ENCODE data around the gene FOXC1. TPM values are rescaled to one million over a fixed set of nuclear protein-coding genes. Genes with fewer than 3 reads are reported as not detected.
A peak's percentile ranks its signal among the peaks of the same experiment; 100 is the strongest.

FOXC1 gene
- polyA plus RNA-seq (2012; rRNA removed), result 3.6 and 4.3 TPM in 2 replicates
- 4.3 TPM in 2 replicates for polyA plus RNA-seq (2012; cell fraction: cytosol; rRNA removed)
- polyA plus RNA-seq (2012; cell fraction: nucleus; rRNA removed), result 5.0 and 5.6 TPM in 2 replicates

DNA sequence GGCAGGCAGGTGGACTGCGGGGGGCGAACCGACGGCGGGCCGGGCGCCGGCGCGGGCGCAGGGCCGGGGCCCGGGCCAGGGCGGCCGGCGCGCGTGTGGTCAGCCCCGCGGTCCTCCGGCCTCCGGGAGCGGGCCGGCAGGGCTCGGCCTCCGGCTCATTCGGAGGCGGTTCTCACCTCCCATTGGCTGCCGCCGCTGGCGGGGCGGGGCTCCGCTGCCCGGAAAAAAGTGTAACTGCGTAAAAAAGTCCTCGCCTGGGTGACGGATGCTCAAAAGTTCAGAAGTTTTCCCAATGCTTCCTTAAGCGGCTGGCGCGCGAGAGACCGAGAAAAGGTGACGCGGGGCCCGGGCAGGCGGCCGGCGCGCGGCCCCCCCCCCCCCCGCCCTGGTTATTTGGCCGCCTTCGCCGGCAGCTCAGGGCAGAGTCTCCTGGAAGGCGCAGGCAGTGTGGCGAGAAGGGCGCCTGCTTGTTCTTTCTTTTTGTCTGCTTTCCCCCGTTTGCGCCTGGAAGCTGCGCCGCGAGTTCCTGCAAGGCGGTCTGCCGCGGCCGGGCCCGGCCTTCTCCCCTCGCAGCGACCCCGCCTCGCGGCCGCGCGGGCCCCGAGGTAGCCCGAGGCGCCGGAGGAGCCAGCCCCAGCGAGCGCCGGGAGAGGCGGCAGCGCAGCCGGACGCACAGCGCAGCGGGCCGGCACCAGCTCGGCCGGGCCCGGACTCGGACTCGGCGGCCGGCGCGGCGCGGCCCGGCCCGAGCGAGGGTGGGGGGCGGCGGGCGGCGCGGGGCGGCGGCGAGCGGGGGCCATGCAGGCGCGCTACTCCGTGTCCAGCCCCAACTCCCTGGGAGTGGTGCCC lies at the start of gene FOXC1:
Gene FOXC1, plus strand, starts transcription at position 268 of the 849 bp plus-strand sequence. Its CDS starts 531 bp downstream, at position 799.
- Histone ChIP-seq H2AFZ (ENCODE audit: low read depth) (peak within 1 kb of the TSS; percentile 87), H3K4me2 (peak within 1 kb of the TSS; percentile 94), H3K79me2 (ENCODE audit: insufficient read depth) (peaks cover 42% of the 10 kb centered on the region), H3K36me3 (replicated peaks in 1 of 2; ENCODE audit: control insufficient read depth in 1 of 2, insufficient read depth in 2 of 2, low read length in 1 of 2) (peaks cover 0 to 2% of the 10 kb centered on the region in 2 experiments), H3K27ac (ENCODE audit: low read depth in 2 of 2, low read length in 1 of 2) (peak within 1 kb of the TSS; percentile 72 to 90), H3K27me3 (ENCODE audit: insufficient read depth) (no peaks in the 10 kb centered on the region), H3F3A (replicated peaks; ENCODE audit: insufficient read depth) (peaks cover 15% of the 10 kb centered on the region), H3K9me3 (no peaks in the 10 kb centered on the region), H3K4me3 (ENCODE audit: low read depth in 2 of 2, low read length in 1 of 2) (peak within 1 kb of the TSS; percentile 70 to 79), H3K4me1 (ENCODE audit: control insufficient read depth in 1 of 2, insufficient read depth in 2 of 2, low read depth in 1 of 2, low read length in 1 of 2) (peaks cover 0 to 6% of the 10 kb centered on the region in 2 experiments; a peak in 1 of 4 replicates), H3K9ac (peak within 1 kb of the TSS; percentile 69), H3K9me2 (no peaks in the 10 kb centered on the region), H4K20me1 (ENCODE audit: insufficient read depth) (peaks cover 17% of the 10 kb centered on the region; the same call in 1 of the 2 replicates)
- DNase-seq, result peak; percentile 97
- POLR2A ChIA-PET, result interaction anchor here (0.6 kb wide), 1 partner anchor 75 kb away, joined by 4 read pairs; no protein-coding TSS in a partner anchor
- CTCF ChIA-PET, result interaction anchor here (1.0 to 3.1 kb wide), 7 partner anchors 14 to 744 kb away, joined by 3 to 22 read pairs (median 4); no protein-coding TSS in a partner anchor
- TF ChIP-seq SMC3 (IDR thresholded peaks at IDR 0.05; ENCODE audit: low read depth, low read length) (no peak), MXI1 (IDR thresholded peaks at IDR 0.05; ENCODE audit: low read depth, low read length) (peak; percentile 57), SIN3A (IDR thresholded peaks at IDR 0.05; ENCODE audit: borderline replicate concordance, low read depth, low read length) (peak; percentile 38; the same call in 1 of the 2 replicates), NFIC (IDR thresholded peaks at IDR 0.05; ENCODE audit: borderline replicate concordance) (no peak), TAF1 (IDR thresholded peaks at IDR 0.05; ENCODE audit: borderline replicate concordance, low read depth, low read length) (peak; percentile 93), POLR2AphosphoS5 (IDR thresholded peaks at IDR 0.05; ENCODE audit: low read depth, low read length) (peak; percentile 93)
- WGBS (ENCODE audit: low lambda C conversion rate), result under 1% methylated on average over 20 of the region's 115 CpGs

DNA sequence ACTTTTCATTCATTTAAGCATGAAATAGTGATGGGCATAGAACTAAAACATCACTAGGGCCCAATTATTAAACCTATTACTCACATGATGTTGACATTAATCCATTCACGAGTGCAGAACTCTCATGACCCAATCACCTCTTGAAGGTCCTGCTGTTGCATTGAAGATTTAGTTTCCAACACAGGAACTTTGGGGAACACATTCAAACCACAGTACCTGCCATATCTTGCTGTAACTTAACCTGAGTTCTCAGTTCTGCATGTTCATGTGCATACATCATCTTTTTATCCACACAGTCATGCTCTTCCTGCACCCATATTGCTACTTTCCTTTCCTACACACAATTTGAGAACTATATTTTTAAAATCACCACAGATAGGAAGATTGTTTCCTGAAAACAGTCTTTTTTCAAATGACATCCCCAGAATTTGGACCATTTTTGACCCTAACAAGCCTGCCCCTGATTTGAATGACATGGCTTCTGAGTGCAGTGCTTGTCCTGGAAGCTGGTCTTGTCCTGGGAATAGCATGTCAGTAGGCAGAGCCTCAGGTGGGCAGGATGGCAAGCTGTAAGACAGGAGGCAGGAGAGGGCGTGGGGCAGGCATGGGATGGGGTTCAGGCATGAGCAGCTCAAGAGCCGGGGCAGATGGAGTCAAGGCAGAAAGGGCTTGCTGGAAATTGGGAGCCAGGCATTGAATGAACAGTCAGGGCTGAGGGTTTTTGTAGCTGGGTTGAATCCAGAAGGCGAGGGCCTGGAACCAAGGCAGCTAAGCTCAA lies 49.2 kb upstream of the FOXC1 start:
- POLR2A ChIA-PET, result no interaction called here
- Histone ChIP-seq H3K4me2 (no peak overlapping the region), H2AFZ (ENCODE audit: low read depth) (no peak overlapping the region), H3F3A (replicated peaks; ENCODE audit: insufficient read depth) (no peaks in the 10 kb centered on the region), H4K20me1 (ENCODE audit: insufficient read depth) (no peaks in the 10 kb centered on the region), H3K79me2 (ENCODE audit: insufficient read depth) (no peaks in the 10 kb centered on the region), H3K4me3 (ENCODE audit: low read depth in 2 of 2, low read length in 1 of 2) (no peak overlapping the region), H3K9me2 (no peaks in the 10 kb centered on the region), H3K9me3 (no peaks in the 10 kb centered on the region), H3K9ac (no peak overlapping the region), H3K27me3 (ENCODE audit: insufficient read depth) (no peaks in the 10 kb centered on the region; the same call in 1 of the 2 replicates), H3K27ac (ENCODE audit: low read depth in 2 of 2, low read length in 1 of 2) (no peak overlapping the region), H3K36me3 (replicated peaks in 1 of 2; ENCODE audit: control insufficient read depth in 1 of 2, insufficient read depth in 2 of 2, low read length in 1 of 2) (no peaks in the 10 kb centered on the region), H3K4me1 (ENCODE audit: control insufficient read depth in 1 of 2, insufficient read depth in 2 of 2, low read depth in 1 of 2, low read length in 1 of 2) (no peaks in the 10 kb centered on the region)
- WGBS (ENCODE audit: low lambda C conversion rate), result 15% methylated on average over 4 of the region's 4 CpGs
- TF ChIP-seq NRF1 (IDR thresholded peaks at IDR 0.05; ENCODE audit: low read depth, low read length), result no peak
- TF ChIP-seq FOXJ3 (CRISPR knock-in tag; IDR thresholded peaks at IDR 0.05), result no peak
- TF ChIP-seq, protein P1, sequence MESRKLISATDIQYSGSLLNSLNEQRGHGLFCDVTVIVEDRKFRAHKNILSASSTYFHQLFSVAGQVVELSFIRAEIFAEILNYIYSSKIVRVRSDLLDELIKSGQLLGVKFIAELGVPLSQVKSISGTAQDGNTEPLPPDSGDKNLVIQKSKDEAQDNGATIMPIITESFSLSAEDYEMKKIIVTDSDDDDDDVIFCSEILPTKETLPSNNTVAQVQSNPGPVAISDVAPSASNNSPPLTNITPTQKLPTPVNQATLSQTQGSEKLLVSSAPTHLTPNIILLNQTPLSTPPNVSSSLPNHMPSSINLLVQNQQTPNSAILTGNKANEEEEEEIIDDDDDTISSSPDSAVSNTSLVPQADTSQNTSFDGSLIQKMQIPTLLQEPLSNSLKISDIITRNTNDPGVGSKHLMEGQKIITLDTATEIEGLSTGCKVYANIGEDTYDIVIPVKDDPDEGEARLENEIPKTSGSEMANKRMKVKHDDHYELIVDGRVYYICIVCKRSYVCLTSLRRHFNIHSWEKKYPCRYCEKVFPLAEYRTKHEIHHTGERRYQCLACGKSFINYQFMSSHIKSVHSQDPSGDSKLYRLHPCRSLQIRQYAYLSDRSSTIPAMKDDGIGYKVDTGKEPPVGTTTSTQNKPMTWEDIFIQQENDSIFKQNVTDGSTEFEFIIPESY (IDR thresholded peaks at IDR 0.05; ENCODE audit: borderline replicate concordance, low read depth), result no peak
- no peak for TF ChIP-seq RXRA (IDR thresholded peaks at IDR 0.05; ENCODE audit: borderline replicate concordance, low read depth)
- TF ChIP-seq YY1 (IDR thresholded peaks at IDR 0.05; ENCODE audit: low read depth), result no peak
- CTCF ChIA-PET, result interaction anchor here (0.8 to 1.9 kb wide), 2 partner anchors 8 to 36 kb away, joined by 4 to 6 read pairs; no protein-coding TSS in a partner anchor
- DNase-seq, result no peak

Data from SK-N-SH (cell line).